HepG2 (cell line): ENCODE measurements around the gene FAM110D.

Experiments
- CHD2 ChIP-seq: IDR thresholded peaks from 2 replicates; pipeline ENCODE4 v1.6.1; 2011; ENCODE audit warnings: low read depth, low read length, improper control_type of control experiment
- EHMT2 ChIP-seq: fragments of 200-600 bp; sonication (generic); IDR thresholded peaks from 2 replicates; pipeline ENCODE4 v1.7.0; 2017; ENCODE audit warnings: antibody characterized with exemption, low read depth, low read length, borderline replicate concordance
- POLR2AphosphoS5 ChIP-seq: IDR thresholded peaks from 2 replicates; pipeline ENCODE4 v1.6.1; 2012; ENCODE audit warnings: low read depth, low read length
- RXRA ChIP-seq: sonication (generic); formaldehyde crosslinking; IDR thresholded peaks from 2 replicates; pipeline ENCODE4 v1.5.1; 2020; ENCODE audit warnings: missing genetic modification reagents
- ZBTB7A ChIP-seq: sonication (generic); formaldehyde crosslinking; IDR thresholded peaks from 2 replicates; pipeline ENCODE4 v1.8.0; 2022; ENCODE audit warnings: mild to moderate bottlenecking, missing genetic modification reagents
- ZNF292 ChIP-seq: sonication (generic); formaldehyde crosslinking; IDR thresholded peaks from 2 replicates; pipeline ENCODE4 v1.8.1; 2022; ENCODE audit warnings: mild to moderate bottlenecking, low read depth, missing genetic modification reagents, borderline replicate concordance
- ZNF652 ChIP-seq: IDR thresholded peaks from 2 replicates; pipeline ENCODE4 v1.6.1; 2016; ENCODE audit warnings: low read depth, borderline replicate concordance
- ZNF83 ChIP-seq: sonication (generic); formaldehyde crosslinking; IDR thresholded peaks from 2 replicates; pipeline ENCODE4 v1.4.0; 2020; ENCODE audit warnings: missing genetic modification reagents, mild to moderate bottlenecking, borderline replicate concordance
- TF ChIP-seq, protein P1 (sequence below): sonication (generic); formaldehyde crosslinking; IDR thresholded peaks from 2 replicates; pipeline ENCODE4 v1.4.0; 2020; ENCODE audit warnings: missing genetic modification reagents, mild to moderate bottlenecking, borderline replicate concordance
- TF ChIP-seq, protein P2 (sequence below): sonication (generic); formaldehyde crosslinking; IDR thresholded peaks from 2 replicates; pipeline ENCODE4 v1.5.1; 2020; ENCODE audit warnings: mild to moderate bottlenecking, missing genetic modification reagents, borderline replicate concordance
- TF ChIP-seq, protein P3 (sequence below): sonication (generic); formaldehyde crosslinking; IDR thresholded peaks from 2 replicates; pipeline ENCODE4 v1.5.0; 2020; ENCODE audit warnings: mild to moderate bottlenecking, missing genetic modification reagents, moderate library complexity
- TF ChIP-seq, protein P4 (sequence below): sonication (generic); formaldehyde crosslinking; conservative IDR thresholded peaks from 2 replicates; pipeline ENCODE4 v1.8.1; 2023; ENCODE audit warnings: missing genetic modification reagents
- TF ChIP-seq, protein P5 (sequence below): sonication (generic); formaldehyde crosslinking; IDR thresholded peaks from 2 replicates; pipeline ENCODE4 v1.8.0; 2022; ENCODE audit warnings: mild to moderate bottlenecking, missing genetic modification reagents, moderate library complexity
- TF ChIP-seq, protein P6 (sequence below): sonication (generic); formaldehyde crosslinking; IDR thresholded peaks from 2 replicates; pipeline ENCODE4 v1.4.0; 2020; ENCODE audit warnings: missing genetic modification reagents

DNA sequence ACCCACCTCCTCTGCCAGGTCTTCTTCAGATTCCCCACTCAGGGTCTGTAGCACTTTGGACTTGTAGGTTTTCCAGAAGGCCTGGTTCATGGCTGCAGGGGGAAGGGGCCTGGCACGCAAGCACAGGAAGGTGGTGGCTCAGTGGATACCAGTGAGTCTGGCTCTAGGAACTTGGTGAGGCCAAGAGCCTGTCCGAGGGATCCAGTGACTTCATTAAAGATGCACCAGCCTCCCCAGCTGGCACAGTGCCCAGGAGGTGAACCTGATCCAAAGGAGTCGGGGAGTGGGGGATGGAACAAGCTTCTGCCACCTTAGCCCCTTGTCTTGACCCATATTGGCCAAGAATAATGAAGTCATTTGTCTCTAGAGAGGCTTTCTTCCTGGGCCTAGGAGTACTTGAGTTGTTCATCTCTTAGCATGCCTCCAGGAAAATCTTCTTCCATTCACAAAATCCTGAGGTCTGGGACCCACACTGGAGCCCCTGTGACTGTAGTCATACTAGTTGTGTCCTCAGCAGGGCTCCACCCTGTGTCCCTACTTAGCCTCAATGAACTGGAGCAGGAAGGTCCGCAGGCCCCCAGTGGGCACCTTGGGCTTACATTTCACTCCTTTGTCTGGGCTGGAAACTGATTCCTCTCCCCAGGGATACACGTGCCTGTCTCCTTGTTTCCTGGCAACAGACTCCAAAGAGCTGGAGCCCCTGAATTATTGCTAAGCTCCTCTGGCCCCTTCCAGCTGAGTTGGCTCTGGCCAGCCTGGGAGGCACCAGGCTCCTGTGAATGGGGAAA is 9.7 kb downstream of the FAM110D start, which contains the start of gene C1orf232:
- no peak for TF ChIP-seq CHD2
- TF ChIP-seq, protein P1, sequence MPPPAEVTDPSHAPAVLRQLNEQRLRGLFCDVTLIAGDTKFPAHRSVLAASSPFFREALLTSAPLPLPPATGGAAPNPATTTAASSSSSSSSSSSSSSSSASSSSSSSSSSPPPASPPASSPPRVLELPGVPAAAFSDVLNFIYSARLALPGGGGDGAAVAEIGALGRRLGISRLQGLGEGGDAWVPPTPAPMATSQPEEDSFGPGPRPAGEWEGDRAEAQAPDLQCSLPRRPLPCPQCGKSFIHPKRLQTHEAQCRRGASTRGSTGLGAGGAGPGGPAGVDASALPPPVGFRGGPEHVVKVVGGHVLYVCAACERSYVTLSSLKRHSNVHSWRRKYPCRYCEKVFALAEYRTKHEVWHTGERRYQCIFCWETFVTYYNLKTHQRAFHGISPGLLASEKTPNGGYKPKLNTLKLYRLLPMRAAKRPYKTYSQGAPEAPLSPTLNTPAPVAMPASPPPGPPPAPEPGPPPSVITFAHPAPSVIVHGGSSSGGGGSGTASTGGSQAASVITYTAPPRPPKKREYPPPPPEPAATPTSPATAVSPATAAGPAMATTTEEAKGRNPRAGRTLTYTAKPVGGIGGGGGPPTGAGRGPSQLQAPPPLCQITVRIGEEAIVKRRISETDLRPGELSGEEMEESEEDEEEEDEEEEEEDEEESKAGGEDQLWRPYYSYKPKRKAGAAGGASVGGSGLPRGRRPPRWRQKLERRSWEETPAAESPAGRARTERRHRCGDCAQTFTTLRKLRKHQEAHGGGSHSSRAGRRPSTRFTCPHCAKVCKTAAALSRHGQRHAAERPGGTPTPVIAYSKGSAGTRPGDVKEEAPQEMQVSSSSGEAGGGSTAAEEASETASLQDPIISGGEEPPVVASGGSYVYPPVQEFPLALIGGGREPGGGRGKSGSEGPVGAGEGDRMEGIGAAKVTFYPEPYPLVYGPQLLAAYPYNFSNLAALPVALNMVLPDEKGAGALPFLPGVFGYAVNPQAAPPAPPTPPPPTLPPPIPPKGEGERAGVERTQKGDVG (CRISPR knock-in tag), result no peak
- TF ChIP-seq EHMT2, result no peak
- TF ChIP-seq ZNF83 (CRISPR knock-in tag), result no peak
- TF ChIP-seq ZNF292 (CRISPR knock-in tag), result no peak
- TF ChIP-seq, protein P2, sequence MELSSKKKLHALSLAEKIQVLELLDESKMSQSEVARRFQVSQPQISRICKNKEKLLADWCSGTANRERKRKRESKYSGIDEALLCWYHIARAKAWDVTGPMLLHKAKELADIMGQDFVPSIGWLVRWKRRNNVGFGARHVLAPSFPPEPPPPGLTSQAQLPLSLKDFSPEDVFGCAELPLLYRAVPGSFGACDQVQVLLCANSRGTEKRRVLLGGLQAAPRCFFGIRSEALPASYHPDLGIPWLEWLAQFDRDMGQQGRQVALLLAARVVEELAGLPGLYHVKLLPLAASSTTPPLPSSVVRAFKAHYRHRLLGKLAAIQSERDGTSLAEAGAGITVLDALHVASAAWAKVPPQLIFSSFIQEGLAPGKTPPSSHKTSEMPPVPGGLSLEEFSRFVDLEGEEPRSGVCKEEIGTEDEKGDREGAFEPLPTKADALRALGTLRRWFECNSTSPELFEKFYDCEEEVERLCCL (CRISPR knock-in tag), result no peak
- TF ChIP-seq, protein P3, sequence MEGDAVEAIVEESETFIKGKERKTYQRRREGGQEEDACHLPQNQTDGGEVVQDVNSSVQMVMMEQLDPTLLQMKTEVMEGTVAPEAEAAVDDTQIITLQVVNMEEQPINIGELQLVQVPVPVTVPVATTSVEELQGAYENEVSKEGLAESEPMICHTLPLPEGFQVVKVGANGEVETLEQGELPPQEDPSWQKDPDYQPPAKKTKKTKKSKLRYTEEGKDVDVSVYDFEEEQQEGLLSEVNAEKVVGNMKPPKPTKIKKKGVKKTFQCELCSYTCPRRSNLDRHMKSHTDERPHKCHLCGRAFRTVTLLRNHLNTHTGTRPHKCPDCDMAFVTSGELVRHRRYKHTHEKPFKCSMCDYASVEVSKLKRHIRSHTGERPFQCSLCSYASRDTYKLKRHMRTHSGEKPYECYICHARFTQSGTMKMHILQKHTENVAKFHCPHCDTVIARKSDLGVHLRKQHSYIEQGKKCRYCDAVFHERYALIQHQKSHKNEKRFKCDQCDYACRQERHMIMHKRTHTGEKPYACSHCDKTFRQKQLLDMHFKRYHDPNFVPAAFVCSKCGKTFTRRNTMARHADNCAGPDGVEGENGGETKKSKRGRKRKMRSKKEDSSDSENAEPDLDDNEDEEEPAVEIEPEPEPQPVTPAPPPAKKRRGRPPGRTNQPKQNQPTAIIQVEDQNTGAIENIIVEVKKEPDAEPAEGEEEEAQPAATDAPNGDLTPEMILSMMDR (CRISPR knock-in tag), result no peak
- no peak for TF ChIP-seq POLR2AphosphoS5
- TF ChIP-seq, protein P4, sequence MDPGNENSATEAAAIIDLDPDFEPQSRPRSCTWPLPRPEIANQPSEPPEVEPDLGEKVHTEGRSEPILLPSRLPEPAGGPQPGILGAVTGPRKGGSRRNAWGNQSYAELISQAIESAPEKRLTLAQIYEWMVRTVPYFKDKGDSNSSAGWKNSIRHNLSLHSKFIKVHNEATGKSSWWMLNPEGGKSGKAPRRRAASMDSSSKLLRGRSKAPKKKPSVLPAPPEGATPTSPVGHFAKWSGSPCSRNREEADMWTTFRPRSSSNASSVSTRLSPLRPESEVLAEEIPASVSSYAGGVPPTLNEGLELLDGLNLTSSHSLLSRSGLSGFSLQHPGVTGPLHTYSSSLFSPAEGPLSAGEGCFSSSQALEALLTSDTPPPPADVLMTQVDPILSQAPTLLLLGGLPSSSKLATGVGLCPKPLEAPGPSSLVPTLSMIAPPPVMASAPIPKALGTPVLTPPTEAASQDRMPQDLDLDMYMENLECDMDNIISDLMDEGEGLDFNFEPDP (CRISPR knock-in tag), result no peak
- no peak for TF ChIP-seq ZBTB7A (CRISPR knock-in tag)
- TF ChIP-seq, protein P5, sequence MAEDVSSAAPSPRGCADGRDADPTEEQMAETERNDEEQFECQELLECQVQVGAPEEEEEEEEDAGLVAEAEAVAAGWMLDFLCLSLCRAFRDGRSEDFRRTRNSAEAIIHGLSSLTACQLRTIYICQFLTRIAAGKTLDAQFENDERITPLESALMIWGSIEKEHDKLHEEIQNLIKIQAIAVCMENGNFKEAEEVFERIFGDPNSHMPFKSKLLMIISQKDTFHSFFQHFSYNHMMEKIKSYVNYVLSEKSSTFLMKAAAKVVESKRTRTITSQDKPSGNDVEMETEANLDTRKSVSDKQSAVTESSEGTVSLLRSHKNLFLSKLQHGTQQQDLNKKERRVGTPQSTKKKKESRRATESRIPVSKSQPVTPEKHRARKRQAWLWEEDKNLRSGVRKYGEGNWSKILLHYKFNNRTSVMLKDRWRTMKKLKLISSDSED (CRISPR knock-in tag), result no peak
- TF ChIP-seq ZNF652 (CRISPR knock-in tag), result no peak
- no peak for TF ChIP-seq RXRA (CRISPR knock-in tag)
- TF ChIP-seq, protein P6, sequence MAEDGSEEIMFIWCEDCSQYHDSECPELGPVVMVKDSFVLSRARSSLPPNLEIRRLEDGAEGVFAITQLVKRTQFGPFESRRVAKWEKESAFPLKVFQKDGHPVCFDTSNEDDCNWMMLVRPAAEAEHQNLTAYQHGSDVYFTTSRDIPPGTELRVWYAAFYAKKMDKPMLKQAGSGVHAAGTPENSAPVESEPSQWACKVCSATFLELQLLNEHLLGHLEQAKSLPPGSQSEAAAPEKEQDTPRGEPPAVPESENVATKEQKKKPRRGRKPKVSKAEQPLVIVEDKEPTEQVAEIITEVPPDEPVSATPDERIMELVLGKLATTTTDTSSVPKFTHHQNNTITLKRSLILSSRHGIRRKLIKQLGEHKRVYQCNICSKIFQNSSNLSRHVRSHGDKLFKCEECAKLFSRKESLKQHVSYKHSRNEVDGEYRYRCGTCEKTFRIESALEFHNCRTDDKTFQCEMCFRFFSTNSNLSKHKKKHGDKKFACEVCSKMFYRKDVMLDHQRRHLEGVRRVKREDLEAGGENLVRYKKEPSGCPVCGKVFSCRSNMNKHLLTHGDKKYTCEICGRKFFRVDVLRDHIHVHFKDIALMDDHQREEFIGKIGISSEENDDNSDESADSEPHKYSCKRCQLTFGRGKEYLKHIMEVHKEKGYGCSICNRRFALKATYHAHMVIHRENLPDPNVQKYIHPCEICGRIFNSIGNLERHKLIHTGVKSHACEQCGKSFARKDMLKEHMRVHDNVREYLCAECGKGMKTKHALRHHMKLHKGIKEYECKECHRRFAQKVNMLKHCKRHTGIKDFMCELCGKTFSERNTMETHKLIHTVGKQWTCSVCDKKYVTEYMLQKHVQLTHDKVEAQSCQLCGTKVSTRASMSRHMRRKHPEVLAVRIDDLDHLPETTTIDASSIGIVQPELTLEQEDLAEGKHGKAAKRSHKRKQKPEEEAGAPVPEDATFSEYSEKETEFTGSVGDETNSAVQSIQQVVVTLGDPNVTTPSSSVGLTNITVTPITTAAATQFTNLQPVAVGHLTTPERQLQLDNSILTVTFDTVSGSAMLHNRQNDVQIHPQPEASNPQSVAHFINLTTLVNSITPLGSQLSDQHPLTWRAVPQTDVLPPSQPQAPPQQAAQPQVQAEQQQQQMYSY (CRISPR knock-in tag), result no peak
